Mesenchymal stem cell (in vitro differentiated cells and primary cell): ENCODE data around the gene RERE.

Experiments
- DNase-seq: peaks from one replicate; pipeline ENCODE4 v3.0.0-alpha.2; 2013
- H2AFZ ChIP-seq: one replicate; pipeline ENCODE4 v1.6.1; 2013; ENCODE audit warnings: low read depth, mild to moderate bottlenecking, control low read depth, inconsistent platforms, low read length, moderate library complexity
- H2AK5ac ChIP-seq: 2 replicates; pipeline ENCODE4 v1.6.1; 2013; ENCODE audit warnings: low read length, moderate library complexity, mild to moderate bottlenecking, inconsistent platforms; ENCODE audit not compliant: severe bottlenecking
- H2BK120ac ChIP-seq: one replicate; pipeline ENCODE4 v1.6.1; 2013; ENCODE audit warnings: low read depth, mild to moderate bottlenecking, inconsistent platforms, low read length, moderate library complexity
- H2BK12ac ChIP-seq, 2 experiments: one replicate each; pipeline ENCODE4 v1.6.1; 2013; ENCODE audit warnings: inconsistent platforms in 2 of 2, low read length in 2 of 2, mild to moderate bottlenecking in 2 of 2, moderate library complexity in 2 of 2, control low read depth in 1 of 2
- H2BK15ac ChIP-seq: one replicate; pipeline ENCODE4 v1.6.1; 2013; ENCODE audit warnings: mild to moderate bottlenecking, low read depth, inconsistent platforms; ENCODE audit not compliant: poor library complexity, severe bottlenecking
- H2BK5ac ChIP-seq: 2 replicates; pipeline ENCODE4 v1.6.1; 2013; ENCODE audit warnings: low read depth, mild to moderate bottlenecking, low read length, control low read depth, inconsistent platforms; ENCODE audit not compliant: poor library complexity, severe bottlenecking
- H3K14ac ChIP-seq, 2 experiments: one replicate each; pipeline ENCODE4 v1.6.1; 2013; ENCODE audit warnings: inconsistent platforms in 2 of 2, low read length in 2 of 2, control low read depth in 1 of 2, mild to moderate bottlenecking in 1 of 2, moderate library complexity in 1 of 2
- H3K18ac ChIP-seq, 2 experiments: one replicate each; pipeline ENCODE4 v1.6.1; 2013; ENCODE audit warnings: inconsistent platforms in 2 of 2, low read length in 2 of 2, control low read depth in 1 of 2, low read depth in 1 of 2, mild to moderate bottlenecking in 1 of 2
- H3K23ac ChIP-seq, 2 experiments: one replicate each; pipeline ENCODE4 v1.6.1; 2013; ENCODE audit warnings: inconsistent platforms in 2 of 2, low read length in 2 of 2, mild to moderate bottlenecking in 2 of 2, moderate library complexity in 2 of 2, control low read depth in 1 of 2
- H3K27ac ChIP-seq: 2 replicates; pipeline ENCODE4 v1.5.1; 2013; ENCODE audit warnings: mild to moderate bottlenecking, moderate library complexity, low read length, control low read depth, inconsistent platforms; ENCODE audit not compliant: poor library complexity, severe bottlenecking
- H3K27me3 ChIP-seq, 2 experiments: 2 replicates each; pipeline versions ENCODE4 v1.6.1 to v1.7.0; 2013; ENCODE audit warnings: low read length in 2 of 2, mild to moderate bottlenecking in 2 of 2, moderate library complexity in 2 of 2, control low read depth in 1 of 2, inconsistent platforms in 1 of 2; ENCODE audit not compliant: control insufficient read depth in 1 of 2, insufficient read depth in 1 of 2
- H3K36me3 ChIP-seq, 2 experiments: 2 replicates each; pipeline versions ENCODE4 v1.6.1 to v1.7.0; 2013; ENCODE audit warnings: low read length in 2 of 2, control low read depth in 1 of 2, inconsistent platforms in 1 of 2, low read depth in 1 of 2, mild to moderate bottlenecking in 1 of 2; ENCODE audit not compliant: insufficient read depth in 2 of 2, control insufficient read depth in 1 of 2
- H3K4ac ChIP-seq, 2 experiments: one replicate each; pipeline ENCODE4 v1.6.1; 2013; ENCODE audit warnings: inconsistent platforms in 2 of 2, low read length in 2 of 2, mild to moderate bottlenecking in 2 of 2, moderate library complexity in 2 of 2, control low read depth in 1 of 2, low read depth in 1 of 2
- H3K4me1 ChIP-seq: 2 replicates; pipeline ENCODE4 v1.6.1; 2013; ENCODE audit warnings: low read depth, low read length, control low read depth; ENCODE audit not compliant: control insufficient read depth, insufficient read depth
- H3K4me2 ChIP-seq: 2 replicates; pipeline ENCODE4 v1.6.1; 2013; ENCODE audit warnings: low read length, mild to moderate bottlenecking, inconsistent platforms; ENCODE audit not compliant: poor library complexity, severe bottlenecking
- H3K4me3 ChIP-seq, 2 experiments: 2 replicates each; pipeline versions ENCODE4 v1.5.1 to v1.7.0; 2013; ENCODE audit warnings: low read length in 2 of 2, mild to moderate bottlenecking in 2 of 2, control low read depth in 1 of 2, low read depth in 1 of 2; ENCODE audit not compliant: insufficient read depth in 1 of 2
- H3K79me1 ChIP-seq: replicated peaks from 2 replicates; pipeline ENCODE4 v1.6.1; 2013; ENCODE audit warnings: mild to moderate bottlenecking, control low read depth, low read length, inconsistent platforms; ENCODE audit not compliant: poor library complexity, severe bottlenecking
- H3K9ac ChIP-seq: 2 replicates; pipeline ENCODE4 v1.7.0; 2013; ENCODE audit warnings: mild to moderate bottlenecking, low read length, moderate library complexity
- H3K9me3 ChIP-seq: 2 replicates; pipeline ENCODE4 v1.7.0; 2013; ENCODE audit warnings: mild to moderate bottlenecking, low read length; ENCODE audit not compliant: control insufficient read depth
- H4K8ac ChIP-seq: one replicate; pipeline ENCODE4 v1.6.1; 2013; ENCODE audit warnings: inconsistent platforms, mild to moderate bottlenecking, low read length, moderate library complexity
- H4K91ac ChIP-seq: one replicate; pipeline ENCODE4 v1.6.1; 2013; ENCODE audit warnings: mild to moderate bottlenecking, low read length, inconsistent platforms
- WGBS: methylation state at CpG from one replicate; pipeline ENCODE4 v1.1.7; 2013; ENCODE audit warnings: mixed read lengths; 5-methylcytosine and 5-hydroxymethylcytosine counted together

The RERE gene

DNA sequence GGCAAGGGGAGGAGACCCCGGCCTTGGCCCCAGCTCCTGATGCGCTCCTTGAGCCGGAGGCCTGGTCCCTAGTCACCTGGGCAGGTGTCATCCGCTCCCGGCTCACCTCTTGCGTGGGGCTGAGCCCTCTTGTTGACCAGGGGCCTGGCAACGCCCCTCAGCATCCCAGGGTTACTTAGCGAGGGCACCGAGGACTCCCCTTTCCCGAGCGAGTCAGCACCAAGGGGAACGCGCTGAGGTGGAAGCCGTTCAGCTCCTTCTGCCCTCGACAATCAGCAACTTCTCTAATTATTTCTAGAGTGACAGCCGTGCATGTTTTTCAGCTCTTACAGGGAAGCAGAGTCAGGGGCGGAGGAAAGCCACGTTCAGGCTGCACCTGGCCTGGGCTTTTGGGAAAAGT, 499.0 kb downstream of the RERE start:
- Histone ChIP-seq H3K9me3 (no peaks in the 10 kb centered on the region), H2BK15ac (no peak overlapping the region), H3K27ac (no peak overlapping the region), H3K79me1 (no peaks in the 10 kb centered on the region), H2BK12ac (no peak overlapping the region), H3K4me3 (peak overlapping the region; percentile 63 to 88), H2AFZ (no peak overlapping the region), H3K27me3 (peaks cover 8 to 11% of the 10 kb centered on the region in 2 experiments), H2BK5ac (no peak overlapping the region), H3K23ac (peak overlapping the region; percentile 26 to 32), H3K4ac (no peak overlapping the region), H2AK5ac (no peak overlapping the region), H3K36me3 (no peaks in the 10 kb centered on the region), H3K14ac (no peak overlapping the region), H3K4me1 (peaks cover 16% of the 10 kb centered on the region), H3K4me2 (peak overlapping the region; percentile 93), H3K18ac (peak overlapping the region in 1 of 2 experiments; percentile 16), H2BK120ac (no peak overlapping the region), H3K9ac (peak overlapping the region; percentile 82), H4K8ac (peak overlapping the region; percentile 85), H4K91ac (no peak overlapping the region)
- WGBS: 42% methylated on average over 18 of the region's 18 CpGs
- no peak for DNase-seq

DNA sequence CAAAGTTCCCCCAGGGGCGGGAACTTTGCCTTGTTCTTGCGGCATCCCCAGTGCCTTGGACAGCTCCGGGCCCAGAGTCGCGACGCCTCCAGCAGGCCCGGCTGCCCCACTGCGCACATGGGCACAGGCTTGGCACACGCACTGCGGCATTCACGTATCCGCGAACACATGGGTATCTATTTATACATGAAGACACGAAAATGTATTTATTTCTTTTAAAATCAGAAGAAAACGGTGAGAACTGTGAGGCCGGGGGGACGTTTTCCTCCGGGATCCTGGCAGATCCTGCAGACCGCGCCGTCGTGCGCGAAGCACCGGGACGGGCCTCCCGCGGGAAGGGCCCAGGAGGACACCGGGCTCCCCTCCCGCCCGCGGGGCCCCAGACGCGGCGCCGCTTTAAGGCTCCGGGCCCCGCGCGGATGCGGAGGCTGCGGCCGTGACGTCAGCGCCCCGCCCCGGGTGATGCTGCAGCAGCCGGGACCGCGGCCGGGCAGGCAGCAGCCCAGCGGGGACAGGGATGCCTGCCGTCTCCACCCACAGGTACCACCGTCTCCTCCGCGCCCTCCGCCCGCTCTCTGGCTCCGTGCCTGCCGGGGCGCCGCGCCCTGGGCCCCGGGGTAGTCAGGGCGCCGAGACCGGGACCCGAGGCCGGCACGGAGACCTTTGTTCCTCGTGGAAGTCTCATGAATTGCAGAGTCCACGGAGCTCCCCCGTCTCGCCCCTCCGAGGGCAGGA, 499.6 kb downstream of the RERE start, which contains the start of gene SLC45A1:
Gene SLC45A1 (plus strand): TSS at position 468 of the 735 bp plus-strand sequence. CDS start 6,216 bp downstream, outside the sequence.
- no peak within 1 kb of the TSS for H3K27ac ChIP-seq
- peak within 1 kb of the TSS; percentile 63 to 88 for H3K4me3 ChIP-seq
- H2BK12ac ChIP-seq: peak within 1 kb of the TSS; percentile 2 to 56
- peak within 1 kb of the TSS; percentile 65 for H2AFZ ChIP-seq
- no peaks in the 10 kb centered on the region for H3K9me3 ChIP-seq
- peak within 1 kb of the TSS; percentile 70 for H4K91ac ChIP-seq
- no peaks in the 10 kb centered on the region for H3K36me3 ChIP-seq
- WGBS: 15% methylated on average over 57 of the region's 75 CpGs
- no peak within 1 kb of the TSS for H2AK5ac ChIP-seq
- no peak within 1 kb of the TSS for H3K4ac ChIP-seq
- H2BK5ac ChIP-seq: no peak within 1 kb of the TSS
- peaks cover 16% of the 10 kb centered on the region for H3K4me1 ChIP-seq
- no peaks in the 10 kb centered on the region for H3K79me1 ChIP-seq
- H3K14ac ChIP-seq: peak within 1 kb of the TSS in 1 of 2 experiments; percentile 53
- peak within 1 kb of the TSS; percentile 71 for H2BK15ac ChIP-seq
- H3K4me2 ChIP-seq: peak within 1 kb of the TSS; percentile 93
- H3K9ac ChIP-seq: peak within 1 kb of the TSS; percentile 82
- peak; percentile 53 for DNase-seq
- H3K23ac ChIP-seq: peak within 1 kb of the TSS; percentile 26 to 32
- no peak within 1 kb of the TSS for H2BK120ac ChIP-seq
- H3K27me3 ChIP-seq: peaks cover 8 to 11% of the 10 kb centered on the region in 2 experiments
- peak within 1 kb of the TSS; percentile 27 to 55 for H3K18ac ChIP-seq
- H4K8ac ChIP-seq: peak within 1 kb of the TSS; percentile 85

GRCh38 chr1:8315573-8316475, 501.6 kb downstream of the RERE start:
- Histone ChIP-seq H3K9ac (no peak overlapping the region), H2BK120ac (peak overlapping the region; percentile 11), H3K4me3 (no peak overlapping the region), H4K91ac (peak overlapping the region; percentile 64), H3K79me1 (no peaks in the 10 kb centered on the region), H3K14ac (no peak overlapping the region), H3K27ac (no peak overlapping the region), H2AK5ac (peak overlapping the region; percentile 37), H3K9me3 (no peaks in the 10 kb centered on the region), H2BK15ac (no peak overlapping the region), H4K8ac (peak overlapping the region; percentile 61), H2AFZ (no peak overlapping the region), H3K23ac (no peak overlapping the region), H2BK5ac (no peak overlapping the region), H3K4ac (peak overlapping the region in 1 of 2 experiments; percentile 47), H3K27me3 (peaks cover 8 to 11% of the 10 kb centered on the region in 2 experiments), H2BK12ac (peak overlapping the region; percentile 18 to 88), H3K4me2 (no peak overlapping the region), H3K4me1 (peaks cover 16% of the 10 kb centered on the region), H3K18ac (peak overlapping the region in 1 of 2 experiments; percentile 58), H3K36me3 (no peaks in the 10 kb centered on the region)
- WGBS: 85% methylated on average over 14 of the region's 14 CpGs
- no peak for DNase-seq
